Epithelial cell of esophagus (primary cell): ENCODE measurements around the gene EPGN.
"Not testable (repeated sequence)": the region's sequence is repeated elsewhere in the genome, so short reads cannot be mapped to it uniquely, and the experiment has no call there.

Source experiments
- DNase-seq: peaks from one replicate; pipeline ENCODE4 v3.0.0; 2010; ENCODE audit warnings: low read depth
- H3K4me3 ChIP-seq: 2 replicates; pipeline ENCODE4 v1.5.1; 2011; ENCODE audit warnings: mild to moderate bottlenecking, low read length, control low read depth
- CTCF ChIP-seq: IDR thresholded peaks from 2 replicates; pipeline ENCODE4 v1.5.1; 2011; ENCODE audit warnings: low read depth, mild to moderate bottlenecking, low read length, control low read depth, inconsistent platforms; ENCODE audit not compliant: insufficient read depth; ENCODE audit errors: missing control alignments

Gene EPGN

GRCh38 chr4:74331252-74331651 is 23.0 kb downstream of the EPGN start:
- DNase-seq: no peak
- no peak overlapping the region for H3K4me3 ChIP-seq
- no peak for TF ChIP-seq CTCF

DNA sequence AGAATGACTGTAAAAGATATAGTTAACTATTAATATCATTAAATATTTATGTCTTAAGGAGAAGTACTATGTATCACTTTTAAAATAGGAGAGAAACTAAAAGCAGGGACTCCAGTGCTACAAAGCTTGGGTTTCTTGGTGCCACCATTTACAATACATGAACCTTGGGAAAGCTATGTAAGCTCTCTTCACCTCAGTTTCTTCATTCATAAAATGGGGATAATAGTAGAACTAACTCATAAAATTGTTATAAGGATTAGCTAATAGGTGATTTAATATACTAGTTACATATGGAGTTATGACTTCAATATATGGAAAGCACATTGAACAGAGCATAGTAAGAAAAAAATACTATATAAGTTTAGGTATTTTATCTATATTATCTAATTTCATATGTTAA is 23.7 kb downstream of the EPGN start:
- no peak for DNase-seq
- H3K4me3 ChIP-seq: no peak overlapping the region
- no peak for TF ChIP-seq CTCF

GRCh38 chr4:74334636-74335035 is 26.4 kb downstream of the EPGN start:
- no peak for DNase-seq
- H3K4me3 ChIP-seq: no peak overlapping the region
- TF ChIP-seq CTCF: no peak

DNA sequence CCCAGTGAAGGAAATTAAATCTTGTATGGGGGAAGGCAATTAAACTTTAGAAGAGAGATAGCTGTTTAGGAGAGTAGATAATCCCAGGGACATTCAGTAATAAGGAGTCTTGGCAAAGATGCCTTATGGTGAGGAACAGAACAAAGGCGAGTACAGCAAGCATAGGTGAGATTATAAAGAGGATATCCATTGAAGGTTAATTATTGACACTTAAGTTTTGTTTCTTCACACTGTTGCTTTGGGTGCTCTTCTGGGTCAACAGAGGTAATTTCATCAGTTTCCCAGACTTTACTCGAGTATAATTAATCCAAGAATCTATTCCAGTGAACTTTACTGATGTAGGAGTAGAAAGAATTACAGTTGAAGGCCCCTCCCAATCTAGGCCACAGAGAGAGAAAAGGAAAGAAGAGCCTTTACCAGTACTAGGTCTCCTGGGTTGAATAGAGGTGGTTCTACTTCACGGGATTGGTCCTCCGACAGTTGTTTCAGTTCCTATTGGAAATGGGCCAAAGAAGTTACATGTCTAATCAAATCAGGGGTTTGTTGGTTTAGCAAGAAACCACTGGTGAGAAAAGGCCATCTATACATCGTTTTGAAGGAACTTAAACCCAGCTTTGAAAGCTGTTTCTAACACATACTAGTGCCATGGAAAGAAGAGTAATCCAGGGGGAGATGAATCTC is 27.2 kb downstream of the EPGN start:
- no peak for DNase-seq
- no peak for TF ChIP-seq CTCF
- no peak overlapping the region for H3K4me3 ChIP-seq

DNA sequence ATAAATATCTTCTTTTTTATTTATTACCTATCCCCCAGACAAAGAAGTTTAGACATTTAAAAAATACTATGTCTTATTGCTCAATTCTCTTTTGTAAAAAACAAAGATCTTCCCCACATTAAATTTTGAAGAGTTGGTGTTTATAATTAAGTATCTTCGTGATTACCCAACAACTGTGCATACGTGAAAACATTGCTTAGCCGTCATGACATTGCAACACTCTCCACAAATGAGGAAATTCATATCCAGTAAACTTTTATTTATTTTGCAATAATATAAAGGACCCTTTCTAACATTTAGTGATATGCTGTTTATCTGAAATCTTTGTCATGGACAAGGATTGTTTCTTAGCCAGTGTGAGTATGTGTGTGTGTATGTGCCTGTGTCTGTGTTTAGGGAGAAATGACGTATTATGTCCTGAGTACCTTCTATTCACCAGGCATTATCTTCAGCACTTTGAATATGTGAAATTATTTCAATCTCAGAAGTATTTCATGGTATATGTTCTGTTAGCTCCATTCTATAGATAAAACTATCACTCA is 30.6 kb downstream of the EPGN start:
- DNase-seq: no peak

DNA sequence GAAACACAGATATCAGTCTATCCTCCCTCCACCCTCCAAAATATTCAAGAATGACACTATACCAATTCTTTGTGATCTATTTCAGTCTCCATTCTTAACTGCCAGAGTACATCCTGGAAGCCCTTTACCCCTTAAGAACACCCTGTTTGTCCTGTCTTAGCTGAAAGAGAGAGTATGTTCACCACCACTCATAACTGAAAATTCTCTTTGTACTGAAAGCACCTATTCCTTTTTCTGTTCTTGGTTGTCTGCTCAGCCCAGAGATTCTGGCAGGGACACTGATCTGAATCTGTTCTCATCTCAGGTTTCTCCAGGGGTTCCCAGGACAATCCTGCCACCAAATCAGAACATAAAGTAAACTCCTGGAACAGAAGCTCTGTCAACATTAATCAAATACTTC is 31.2 kb downstream of the EPGN start:
- TF ChIP-seq CTCF: no peak
- H3K4me3 ChIP-seq: no peak overlapping the region
- DNase-seq: no peak

More for the DNA sequence above, 30.6 kb downstream of the EPGN start:
- TF ChIP-seq CTCF: no peak
- H3K4me3 ChIP-seq: no peak overlapping the region

- H3K4me3 ChIP-seq, DNase-seq: not testable (repeated sequence)
Measured at GRCh38 chr4:74340421-74340820, 32.2 kb downstream of the EPGN start.
